HG03139 (cell line): ENCODE data around the gene TCAIM.
A peak's percentile ranks its signal among the peaks of the same experiment; 100 is the strongest.
"Not testable (repeated sequence)": the region's sequence is repeated elsewhere in the genome, so short reads cannot be mapped to it uniquely, and the experiment has no call there.

Experiments
- ATAC-seq: cut with Tn5 transposase; IDR thresholded peaks from one replicate; pipeline ENCODE4 v1.9.1; 2021; ENCODE audit not compliant: unreplicated experiment

Gene TCAIM

DNA sequence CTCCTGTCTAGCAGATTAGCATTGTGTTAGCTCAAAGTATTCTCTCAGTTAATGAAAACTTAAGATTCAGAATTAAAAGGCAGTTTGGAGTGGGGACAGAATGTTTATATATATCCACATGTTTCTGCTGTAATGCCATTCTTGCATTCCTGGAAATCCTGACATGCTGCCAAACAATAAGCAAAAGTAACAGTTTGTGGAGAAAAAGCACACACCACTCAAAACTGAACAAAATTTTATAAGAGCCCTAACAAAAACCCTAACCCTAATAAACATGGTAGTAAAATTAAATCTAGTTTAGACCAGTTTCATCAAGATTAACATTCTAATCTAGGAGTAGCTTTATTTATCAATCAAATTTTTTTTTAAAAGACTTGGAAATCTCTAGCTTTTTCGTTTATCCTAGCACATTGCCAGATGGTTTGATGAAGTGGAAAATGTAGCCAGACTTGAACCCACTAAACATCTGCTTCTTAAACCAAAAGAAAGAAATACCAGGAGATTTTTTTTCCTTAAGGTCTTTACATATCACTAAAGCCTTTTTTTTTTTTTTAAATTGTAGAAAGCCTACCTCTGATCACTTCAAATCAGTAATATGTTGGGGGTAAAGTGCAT, 3.7 kb downstream of the TCAIM start:
- no peak for ATAC-seq

GRCh38 chr3:44343421-44343820, 4.9 kb downstream of the TCAIM start:
- ATAC-seq: no peak

- ATAC-seq: not testable (repeated sequence)
Observed at GRCh38 chr3:44346590-44346989, 8.0 kb downstream of the TCAIM start.

DNA sequence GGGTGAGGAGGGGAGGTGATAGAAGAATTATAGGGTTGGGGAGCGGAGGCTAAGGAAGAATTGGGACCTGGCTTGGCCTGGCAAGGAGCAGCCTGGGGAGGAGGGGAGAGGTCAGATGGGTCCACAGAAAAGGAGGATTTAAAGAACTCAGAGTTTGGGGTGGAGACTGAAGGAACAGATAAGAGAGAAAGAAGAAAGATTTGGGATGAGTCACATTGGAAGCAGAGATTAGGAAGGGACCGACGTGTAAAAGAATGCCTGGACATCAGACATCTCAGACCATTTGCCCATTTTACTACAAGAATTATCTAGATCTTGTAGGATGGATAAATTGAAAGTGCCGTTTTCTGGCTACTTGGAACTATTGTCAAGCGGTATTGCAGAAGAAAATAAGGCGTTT, 10.4 kb downstream of the TCAIM start:
- no peak for ATAC-seq

DNA sequence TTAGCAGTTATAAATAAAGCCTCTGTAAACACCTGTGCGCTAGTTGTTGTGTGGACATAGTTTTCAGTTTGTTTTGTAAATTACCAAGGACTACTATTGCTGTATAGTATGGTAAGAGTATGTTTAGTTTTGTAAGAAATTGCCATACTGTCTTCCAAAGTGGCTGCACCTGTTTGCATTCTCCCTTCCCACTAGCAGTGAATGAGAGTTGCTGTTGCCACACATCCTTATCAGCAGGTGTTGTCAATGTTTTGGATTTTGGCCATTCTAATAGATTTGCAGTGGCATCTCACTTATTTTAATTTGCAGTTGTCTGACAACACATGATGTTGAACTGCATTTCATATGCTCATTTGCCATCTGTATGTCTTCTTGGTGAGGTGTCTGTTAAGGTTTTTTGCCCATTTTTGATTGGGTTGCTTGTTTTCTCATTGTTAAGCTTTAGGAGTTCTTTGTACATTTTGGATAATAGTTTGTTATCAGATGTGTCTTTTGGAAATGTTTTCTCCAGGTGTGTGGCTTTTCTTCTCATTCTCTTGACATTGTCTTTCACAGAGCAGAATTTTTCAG, 14.9 kb downstream of the TCAIM start:
- no peak for ATAC-seq

DNA sequence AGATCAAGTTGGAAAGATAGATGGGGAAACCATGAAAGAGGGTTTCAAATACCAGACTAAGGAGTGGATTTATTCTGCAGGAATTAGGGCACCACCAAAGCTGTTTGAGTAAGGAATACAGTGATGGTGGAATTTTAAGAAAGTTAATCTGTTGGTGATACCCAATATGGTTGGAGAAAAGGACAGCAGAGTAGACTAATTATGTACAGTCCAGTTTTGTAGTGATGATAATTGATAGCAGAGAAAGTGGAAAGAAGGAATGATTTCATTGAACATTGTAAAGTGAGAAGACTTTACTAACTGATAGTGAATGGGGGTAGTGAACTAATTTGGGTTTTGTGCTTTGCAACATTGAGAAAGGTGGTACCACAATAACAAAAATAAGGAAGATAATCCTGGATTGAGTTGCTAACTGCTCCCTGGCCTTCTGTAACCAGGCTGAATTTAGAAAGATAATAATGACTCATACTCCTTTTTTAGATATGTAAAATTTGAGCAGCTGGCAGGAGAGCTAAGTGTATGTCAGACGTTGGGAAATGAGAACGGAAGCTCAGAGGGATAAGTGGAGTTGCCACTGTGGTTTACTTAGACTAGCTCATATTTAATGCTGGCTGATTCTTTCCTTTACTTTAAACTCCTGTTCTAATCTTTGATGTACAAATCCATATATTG, 16.9 kb downstream of the TCAIM start:
- no peak for ATAC-seq

GRCh38 chr3:44359146-44359751, 20.7 kb downstream of the TCAIM start:
- ATAC-seq: no peak

DNA sequence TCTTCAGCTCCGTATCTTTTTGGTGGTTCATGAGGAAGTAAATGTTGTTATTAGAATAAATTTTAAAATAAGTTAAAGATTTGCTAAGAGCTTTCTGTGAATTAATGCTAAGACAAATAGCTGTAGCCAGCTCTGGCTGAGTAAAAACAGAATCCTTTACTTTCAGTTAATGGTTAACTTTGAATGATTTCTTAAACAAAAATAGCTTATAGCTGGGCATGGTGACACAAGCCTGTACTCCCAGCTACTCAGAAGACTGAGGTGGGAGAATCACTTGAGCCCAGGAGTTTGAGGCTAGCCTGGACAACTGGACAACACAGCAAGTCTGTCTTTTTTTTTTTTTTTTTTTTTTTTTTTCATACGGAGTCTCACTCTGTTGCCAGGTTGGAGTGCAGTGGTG, 25.0 kb downstream of the TCAIM start:
- peak; percentile 61 for ATAC-seq

GRCh38 chr3:44365952-44366351, 27.4 kb downstream of the TCAIM start:
- no peak for ATAC-seq

DNA sequence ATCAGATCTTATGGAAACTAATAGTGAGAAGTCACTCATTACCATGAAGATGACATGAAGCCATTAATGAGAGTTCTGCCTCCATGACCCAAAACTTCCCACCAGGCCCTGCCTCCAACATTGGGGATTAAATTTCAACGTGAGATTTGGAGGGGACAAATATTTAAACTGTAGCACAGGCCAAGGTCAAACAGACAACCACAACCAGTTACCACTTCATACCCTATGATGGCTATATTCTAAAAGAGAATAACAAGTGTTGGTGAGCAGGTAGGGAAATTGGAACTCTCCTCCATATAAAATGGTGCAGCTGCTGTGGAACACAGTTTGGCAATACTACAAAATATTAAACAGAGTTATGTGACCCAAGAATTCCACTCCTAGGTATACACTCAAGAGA, 36.9 kb downstream of the TCAIM start:
- no peak for ATAC-seq

DNA sequence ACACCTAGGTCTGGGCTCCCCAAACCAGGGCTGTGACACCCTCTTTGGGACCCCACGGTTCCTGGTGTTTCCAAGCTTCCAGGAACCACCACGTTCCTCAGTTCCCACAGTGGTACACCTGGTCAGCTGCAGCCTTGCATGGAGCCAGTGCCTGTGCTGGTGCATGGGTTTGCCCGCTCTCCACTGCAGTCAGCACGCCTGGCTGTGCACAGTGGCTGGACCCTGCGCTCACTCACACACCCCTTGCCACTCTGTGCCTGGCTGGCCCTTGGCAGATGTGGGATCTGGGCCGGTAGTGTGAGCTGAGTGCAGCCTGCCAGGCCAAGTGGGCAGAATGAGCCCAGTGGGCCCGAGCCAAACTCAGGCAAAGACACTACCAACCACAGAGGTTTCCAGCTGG, 48.8 kb downstream of the TCAIM start:
- no peak for ATAC-seq

DNA sequence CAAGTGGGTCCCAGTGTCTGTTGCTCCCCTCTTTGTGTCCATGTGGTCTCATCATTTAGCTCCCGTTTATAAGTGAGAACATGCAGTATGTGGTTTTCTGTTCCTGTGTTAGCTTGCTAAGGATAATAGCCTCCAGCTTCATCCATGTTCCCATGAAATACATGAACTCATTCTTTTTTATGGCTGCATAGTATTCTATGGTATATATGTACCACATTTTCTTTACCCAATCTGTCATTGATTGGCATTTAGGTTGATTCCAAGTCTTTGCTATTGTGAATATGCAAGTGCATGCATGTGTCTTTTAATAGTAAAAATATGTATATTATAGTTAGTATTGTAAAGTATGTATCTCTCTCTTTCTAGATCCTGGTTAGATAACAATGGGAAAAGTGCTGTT, 53.9 kb downstream of the TCAIM start:
- no peak for ATAC-seq

- no peak for ATAC-seq
Observed at GRCh38 chr3:44395714-44396113, 57.1 kb downstream of the TCAIM start.

- ATAC-seq: no peak
Observed at GRCh38 chr3:44396200-44397171, 57.9 kb downstream of the TCAIM start.

DNA sequence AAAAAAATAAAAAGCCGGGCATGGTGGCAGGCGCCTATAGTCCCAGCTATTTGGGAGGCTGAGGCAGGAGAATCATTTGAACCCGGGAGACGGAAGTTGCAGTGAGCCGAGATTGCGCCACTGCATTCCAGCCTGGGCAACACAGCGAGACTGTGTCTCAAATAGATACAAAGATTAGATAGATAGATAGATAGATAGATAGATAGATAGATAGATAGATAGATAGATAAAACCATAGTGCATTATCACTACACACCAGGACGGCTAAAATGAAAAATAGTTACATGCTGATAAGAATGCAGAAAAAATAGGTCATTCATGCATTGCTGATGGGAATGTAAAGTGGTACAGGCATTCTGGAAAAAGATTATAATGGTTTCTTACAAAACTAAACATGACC, 59.7 kb downstream of the TCAIM start:
- not testable (repeated sequence) for ATAC-seq

DNA sequence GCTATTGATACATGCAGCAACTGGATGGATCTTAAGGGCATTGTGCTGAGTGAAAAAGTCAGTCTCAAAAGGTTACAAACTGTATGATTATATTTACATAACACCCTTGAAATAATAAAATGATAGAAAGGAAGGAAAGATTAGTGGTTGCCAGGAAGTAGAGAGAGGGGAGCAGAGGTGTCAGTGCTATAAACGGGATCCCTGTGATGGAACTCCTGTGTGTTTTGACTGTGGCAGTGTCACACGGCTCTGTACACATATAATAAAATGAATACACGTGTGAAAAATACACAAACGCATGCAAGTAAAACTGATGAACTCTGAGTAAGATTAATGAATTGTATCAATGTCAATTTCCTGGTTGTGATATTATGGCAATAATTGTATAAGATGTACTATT, 60.3 kb downstream of the TCAIM start:
- ATAC-seq: no peak

GRCh38 chr3:44400771-44401170, 62.2 kb downstream of the TCAIM start:
- ATAC-seq: no peak

DNA sequence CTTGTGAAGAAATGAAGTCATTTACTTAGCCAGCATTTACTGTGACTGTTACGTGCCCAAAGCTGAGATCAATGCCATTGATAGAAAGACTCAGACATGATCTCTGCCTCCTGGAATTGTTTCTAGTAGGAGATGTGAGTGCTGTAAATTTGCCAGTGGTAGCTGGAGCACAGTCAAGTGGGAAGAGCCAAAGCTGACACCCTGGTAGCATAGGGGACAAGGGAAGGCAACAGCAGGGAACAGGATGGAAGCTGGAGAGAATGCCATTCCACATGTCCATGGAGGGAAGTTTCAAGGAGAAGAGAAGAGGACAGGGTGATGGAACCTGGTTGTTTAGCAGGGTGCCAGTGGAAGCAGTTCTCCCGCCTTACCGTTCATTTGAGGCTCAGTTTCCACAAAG, 64.0 kb downstream of the TCAIM start:
- ATAC-seq: no peak

DNA sequence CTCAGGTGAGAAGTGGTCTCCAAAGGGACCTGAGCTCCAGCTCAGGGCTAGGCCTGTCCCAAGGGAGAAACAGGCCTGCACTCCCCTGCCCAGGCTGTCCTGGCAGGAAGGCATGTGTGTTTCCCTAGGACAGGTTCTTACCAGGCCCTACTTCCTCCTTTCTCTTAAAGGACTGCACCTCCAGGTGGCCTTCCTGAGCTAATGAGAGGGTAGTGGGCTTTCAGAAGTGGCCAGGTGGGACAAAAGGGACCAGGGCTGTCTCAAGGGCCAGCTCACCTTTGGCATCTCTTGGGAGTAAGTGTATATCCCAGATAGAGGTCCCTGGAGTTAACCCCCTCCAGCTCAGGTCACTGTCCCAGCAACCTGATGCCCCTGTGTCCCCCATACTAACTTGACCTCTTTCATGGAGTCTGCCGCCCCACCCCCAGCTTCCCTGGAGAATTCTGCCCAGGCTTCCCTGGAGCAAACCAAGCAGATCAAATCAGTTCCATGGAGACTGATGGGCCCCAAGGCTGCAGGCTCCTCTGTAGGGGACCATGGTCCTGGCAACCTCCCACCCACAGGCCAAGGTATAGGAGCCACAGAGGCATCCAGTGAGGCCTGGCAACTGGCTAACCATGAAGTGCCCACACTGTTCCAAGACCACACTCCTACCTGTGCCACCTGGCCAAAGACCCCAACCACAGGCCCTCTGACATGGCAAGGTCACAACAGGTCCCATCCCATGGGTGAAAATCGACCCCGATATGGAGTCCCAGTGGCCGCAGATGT, 71.3 kb downstream of the TCAIM start:
- no peak for ATAC-seq

DNA sequence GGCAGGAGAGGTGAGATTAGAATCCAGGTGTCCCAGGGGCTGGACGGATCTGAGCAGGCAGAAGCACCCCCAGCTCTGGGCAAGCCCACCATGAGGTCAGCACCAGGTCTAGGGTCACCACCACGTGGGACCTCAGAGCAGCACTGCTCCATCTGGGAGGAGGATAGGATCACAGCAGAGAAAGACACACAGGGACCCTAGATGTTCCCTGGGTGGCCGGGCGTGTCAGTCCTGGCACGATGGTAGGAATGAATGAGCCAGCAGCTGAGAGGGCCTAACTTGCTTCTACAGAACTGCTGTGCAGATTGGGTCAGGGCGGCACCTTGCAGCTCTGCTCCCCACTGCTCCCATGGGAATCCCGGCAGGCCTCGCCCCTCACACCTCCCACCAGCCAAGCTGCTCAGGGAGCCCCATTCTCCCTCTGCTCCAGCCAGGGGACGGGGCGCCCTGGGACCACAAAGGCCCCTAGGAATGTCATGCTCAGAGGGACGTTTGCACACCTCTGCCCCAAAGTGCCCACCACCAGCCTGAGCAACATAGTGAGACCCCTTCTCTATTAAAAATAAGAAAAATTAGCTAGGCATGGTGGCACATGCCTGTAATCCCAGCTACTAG, 72.6 kb downstream of the TCAIM start:
- no peak for ATAC-seq
